ENCODE results near the gene PRDM15.

Gene PRDM15

GRCh38 chr21:41763398-41763931, 115.7 kb downstream of the PRDM15 start:
- DNase-seq (ENCODE audit: low spot score): no peak

- no peak for DNase-seq (ENCODE audit: low spot score)
Observed at GRCh38 chr21:41762753-41763152, 116.4 kb downstream of the PRDM15 start.

- DNase-seq (ENCODE audit: low spot score): no peak
Observed at GRCh38 chr21:41761934-41762635, 117.1 kb downstream of the PRDM15 start.

- DNase-seq (ENCODE audit: low spot score): no peak
Observed at GRCh38 chr21:41761211-41761933, 117.8 kb downstream of the PRDM15 start.

- DNase-seq (ENCODE audit: low spot score): no peak
Observed at GRCh38 chr21:41760411-41760810, 118.7 kb downstream of the PRDM15 start.

GRCh38 chr21:41759926-41760325, 119.2 kb downstream of the PRDM15 start:
- no peak for DNase-seq (ENCODE audit: low spot score)

- no peak for DNase-seq (ENCODE audit: low spot score)
Observed at GRCh38 chr21:41759214-41759840, 119.8 kb downstream of the PRDM15 start.

- DNase-seq (ENCODE audit: low spot score): no peak
Observed at GRCh38 chr21:41758550-41758949, 120.6 kb downstream of the PRDM15 start.

- DNase-seq (ENCODE audit: low spot score): no peak
Observed at GRCh38 chr21:41755934-41756773, 123.0 kb downstream of the PRDM15 start.

GRCh38 chr21:41755258-41755933, 123.7 kb downstream of the PRDM15 start:
- no peak for DNase-seq (ENCODE audit: low spot score)

- DNase-seq (ENCODE audit: low spot score): no peak
Observed at GRCh38 chr21:41754479-41754891, 124.7 kb downstream of the PRDM15 start.

GRCh38 chr21:41753006-41753898, 125.9 kb downstream of the PRDM15 start:
- DNase-seq (ENCODE audit: low spot score): no peak

GRCh38 chr21:41752231-41752681, 126.9 kb downstream of the PRDM15 start:
- no peak for DNase-seq (ENCODE audit: low spot score)

- DNase-seq (ENCODE audit: low spot score): no peak
Observed at GRCh38 chr21:41751611-41752011, 127.5 kb downstream of the PRDM15 start.

GRCh38 chr21:41750532-41751151, 128.5 kb downstream of the PRDM15 start:
- no peak for DNase-seq (ENCODE audit: low spot score)

GRCh38 chr21:41750051-41750450, 129.1 kb downstream of the PRDM15 start:
- DNase-seq (ENCODE audit: low spot score): no peak

GRCh38 chr21:41749286-41749685, 129.9 kb downstream of the PRDM15 start:
- no peak for DNase-seq (ENCODE audit: low spot score)

Measured in left forelimb (tissue), 1 donor.